Hematopoietic multipotent progenitor cell treated with erythropoietin and hydrocortisone succinate and interleukin-3 and kit ligand, for 6 days (in vitro differentiated cells): Measurements from ENCODE around the gene WDR1.

ENCODE experiments used
- DNase-seq: peaks from one replicate; pipeline ENCODE4 v3.0.0-alpha.2; 2015

WDR1 gene

DNA sequence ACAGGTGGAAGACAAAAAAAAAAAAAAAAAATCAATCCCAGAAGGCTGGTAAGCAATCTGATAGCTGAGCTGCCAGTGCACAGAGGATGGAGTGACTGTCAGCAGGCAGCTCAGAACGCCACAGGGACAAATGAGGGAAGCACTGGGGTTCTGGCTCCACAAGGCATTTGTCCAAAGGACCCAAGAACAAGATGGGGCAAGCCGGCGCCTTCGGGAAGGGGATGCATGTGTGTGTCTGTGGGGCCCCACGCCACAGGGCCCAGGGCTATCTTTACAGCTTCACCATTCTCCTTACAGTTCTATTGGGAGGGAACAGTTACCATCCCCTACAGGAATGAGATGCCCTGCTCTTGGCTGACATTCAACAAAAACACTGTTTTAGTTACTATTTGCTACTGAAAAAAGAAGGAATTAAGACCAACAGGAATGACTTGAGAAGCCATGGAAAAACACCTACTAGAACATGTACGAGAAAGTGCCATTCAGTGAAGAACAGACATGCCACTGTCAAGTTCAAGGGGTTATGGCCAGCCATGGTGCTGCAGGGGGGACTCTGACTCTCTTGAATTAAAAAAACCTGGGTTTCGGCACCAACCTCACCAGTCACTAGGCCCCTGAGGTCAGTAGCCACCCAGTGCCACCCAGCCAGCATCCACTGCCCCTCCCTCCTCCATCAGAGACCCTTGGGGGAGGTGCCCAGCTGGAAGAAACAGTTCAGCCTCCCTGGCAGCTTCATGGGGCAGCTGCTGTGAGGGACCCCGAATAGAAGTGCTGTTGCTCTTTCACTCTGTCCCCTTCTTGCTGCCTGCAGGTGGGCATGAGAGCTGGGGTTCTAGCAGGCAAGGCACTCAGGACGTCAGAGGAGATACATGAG, 18.5 kb downstream of the WDR1 start:
- DNase-seq, result no peak

DNA sequence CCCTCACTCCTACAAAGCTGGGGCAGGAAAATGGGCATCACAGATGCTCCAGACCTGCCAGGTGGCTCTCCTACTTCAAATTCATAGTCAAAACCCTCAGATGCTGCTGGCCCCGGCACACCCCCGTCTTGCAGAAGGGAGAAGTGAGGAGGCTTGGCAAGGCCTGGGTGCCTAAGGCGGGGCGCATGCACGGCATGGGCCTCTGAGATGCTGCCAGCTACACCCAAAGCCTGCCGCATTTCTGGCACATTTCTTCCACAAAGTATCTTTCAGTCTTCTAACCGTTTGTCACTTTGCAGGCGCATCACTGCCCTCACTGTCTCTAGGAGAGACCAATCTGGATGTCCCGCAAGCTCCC, 19.6 kb downstream of the WDR1 start:
- no peak for DNase-seq

DNA sequence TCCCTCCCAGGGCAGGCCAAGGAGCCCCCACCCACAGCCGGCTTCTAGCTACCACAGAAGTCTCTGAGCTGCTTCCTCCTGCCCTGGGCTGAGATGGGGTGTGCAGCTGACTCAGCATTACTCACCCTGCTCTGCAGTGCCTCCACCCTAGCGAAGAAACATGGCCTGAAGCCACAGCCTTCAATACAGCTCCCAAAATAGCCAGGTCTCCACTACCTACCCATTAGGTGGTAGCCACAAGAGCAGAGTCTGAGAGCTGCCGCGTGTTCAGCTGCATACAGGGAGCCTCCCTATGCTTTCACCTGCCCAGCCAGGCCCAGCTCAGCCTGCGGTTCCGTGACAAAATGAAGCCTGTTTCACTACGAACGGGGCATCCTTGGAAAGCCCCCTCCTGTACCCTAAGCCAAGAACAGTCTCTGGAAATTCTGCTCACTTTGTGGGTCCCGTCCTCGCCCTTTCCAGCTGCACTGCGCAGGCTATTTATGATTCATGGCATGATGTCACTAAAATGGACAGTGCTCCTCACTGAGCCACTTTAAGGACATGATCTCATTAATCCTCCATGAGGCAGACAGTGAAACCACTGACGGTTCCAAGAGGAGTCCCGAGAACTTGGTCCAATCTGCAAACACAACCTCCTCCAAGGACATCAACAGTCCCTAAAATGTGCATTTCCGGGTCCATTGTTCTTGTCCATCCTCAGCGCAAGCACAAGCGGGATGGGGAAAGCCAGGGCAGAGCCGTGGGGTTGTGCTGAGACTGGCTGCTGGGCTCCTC, 20.2 kb downstream of the WDR1 start:
- DNase-seq, result peak; percentile 93

DNA sequence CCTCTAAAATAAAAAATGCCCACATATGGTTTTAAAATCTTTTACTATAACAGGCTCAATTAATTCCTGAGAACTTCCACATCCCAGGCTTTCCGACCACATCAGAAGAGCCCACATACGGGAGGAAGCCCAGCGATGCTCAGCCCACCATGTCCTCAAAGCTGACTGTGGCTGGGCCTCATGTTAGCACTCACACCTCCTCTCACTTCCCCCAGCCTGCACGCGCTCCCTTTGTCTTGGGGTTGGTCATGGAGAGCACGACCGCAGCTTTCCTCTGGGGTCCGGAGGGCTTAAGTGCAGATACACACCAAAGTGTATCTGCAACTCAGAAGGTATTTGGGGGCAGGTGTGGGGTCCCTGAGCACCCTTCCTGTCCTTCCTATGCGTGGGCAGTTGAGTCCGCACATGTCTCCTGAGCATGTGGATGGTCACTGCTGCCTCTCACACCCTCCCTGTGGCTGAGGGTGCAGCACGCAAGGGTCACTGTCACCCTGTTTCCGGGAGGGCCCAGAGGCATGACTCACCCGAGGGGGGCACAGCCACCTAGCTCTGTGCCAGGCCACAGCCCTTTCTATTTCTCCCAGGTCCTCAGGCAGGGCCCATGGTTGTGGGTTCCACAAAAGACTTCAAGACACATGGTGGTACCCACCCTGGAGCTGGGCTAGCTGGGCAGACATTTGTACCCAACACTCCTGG, 21.2 kb downstream of the WDR1 start:
- DNase-seq, result peak; percentile 32

DNA sequence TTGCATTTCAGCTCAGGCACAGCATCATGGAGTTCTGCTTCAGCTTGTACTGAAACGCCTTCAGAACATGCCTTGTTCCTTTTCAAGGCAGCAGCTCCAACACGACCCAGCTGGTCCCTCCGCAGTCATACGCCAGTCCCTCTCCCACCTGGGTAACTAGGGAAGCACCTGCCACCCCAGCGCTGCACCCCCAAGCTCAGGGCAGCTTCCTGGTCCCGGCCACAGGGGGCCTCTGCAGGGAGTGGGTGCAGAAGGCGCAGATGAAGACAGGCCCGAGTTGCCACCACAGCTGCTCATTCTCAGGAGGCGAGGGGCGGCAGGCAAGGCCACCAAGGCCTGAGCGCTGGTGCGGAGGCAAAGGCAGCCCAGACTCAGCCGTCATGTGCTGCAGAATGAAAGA, 21.8 kb downstream of the WDR1 start:
- no peak for DNase-seq

DNA sequence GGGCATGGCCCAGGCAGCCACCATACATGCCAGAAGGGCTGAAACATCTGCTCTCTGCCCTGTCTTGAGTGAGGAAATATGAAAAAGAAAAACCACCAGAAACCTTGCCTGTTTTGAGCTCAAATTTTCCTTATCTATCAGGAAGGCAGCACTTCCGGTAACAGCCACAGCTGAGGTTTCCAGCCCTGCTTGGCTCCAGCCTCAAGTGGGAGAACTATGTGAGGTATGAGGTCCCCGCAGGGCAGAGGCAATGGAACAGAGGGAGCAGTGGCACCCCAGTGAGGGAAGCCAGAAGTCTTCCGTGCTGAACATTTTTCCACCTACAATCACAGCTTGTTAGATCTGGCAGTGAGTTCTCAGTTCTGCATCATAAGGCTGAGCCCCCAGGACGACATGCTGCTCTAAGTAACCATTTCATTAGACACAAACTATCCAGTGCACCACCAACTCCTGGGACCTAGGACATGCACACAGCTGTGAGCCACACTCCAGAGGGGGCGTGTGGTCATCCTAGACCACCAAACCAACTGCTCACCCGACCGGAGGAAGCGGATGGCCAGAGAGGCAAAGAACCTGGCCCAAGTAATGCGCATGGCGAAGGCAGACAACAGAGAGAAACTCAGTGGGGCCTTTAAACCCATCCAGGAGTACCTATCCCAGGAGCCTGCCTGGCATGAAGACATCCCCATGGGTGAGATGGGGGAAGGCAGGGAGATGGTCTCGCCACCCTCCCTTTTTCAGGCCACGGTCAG, 22.6 kb downstream of the WDR1 start:
- peak; percentile 92 for DNase-seq

DNA sequence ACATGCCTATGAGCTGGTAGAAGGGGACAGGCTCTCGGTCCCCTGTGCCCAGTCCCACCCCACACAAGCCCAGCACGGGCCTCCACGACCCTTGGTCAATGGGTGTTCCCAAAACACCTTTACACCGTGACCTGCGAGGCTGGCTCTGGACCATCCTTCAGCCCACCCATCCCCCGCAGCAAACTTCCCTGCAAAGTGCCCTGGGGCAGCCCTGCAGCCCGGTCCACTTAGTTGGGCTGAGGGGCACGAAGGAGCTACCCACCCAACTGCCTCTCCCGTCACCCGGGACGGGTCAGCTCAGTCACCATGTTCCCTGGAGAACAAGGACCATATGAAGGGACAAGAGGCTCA, 23.4 kb downstream of the WDR1 start:
- DNase-seq, result no peak

DNA sequence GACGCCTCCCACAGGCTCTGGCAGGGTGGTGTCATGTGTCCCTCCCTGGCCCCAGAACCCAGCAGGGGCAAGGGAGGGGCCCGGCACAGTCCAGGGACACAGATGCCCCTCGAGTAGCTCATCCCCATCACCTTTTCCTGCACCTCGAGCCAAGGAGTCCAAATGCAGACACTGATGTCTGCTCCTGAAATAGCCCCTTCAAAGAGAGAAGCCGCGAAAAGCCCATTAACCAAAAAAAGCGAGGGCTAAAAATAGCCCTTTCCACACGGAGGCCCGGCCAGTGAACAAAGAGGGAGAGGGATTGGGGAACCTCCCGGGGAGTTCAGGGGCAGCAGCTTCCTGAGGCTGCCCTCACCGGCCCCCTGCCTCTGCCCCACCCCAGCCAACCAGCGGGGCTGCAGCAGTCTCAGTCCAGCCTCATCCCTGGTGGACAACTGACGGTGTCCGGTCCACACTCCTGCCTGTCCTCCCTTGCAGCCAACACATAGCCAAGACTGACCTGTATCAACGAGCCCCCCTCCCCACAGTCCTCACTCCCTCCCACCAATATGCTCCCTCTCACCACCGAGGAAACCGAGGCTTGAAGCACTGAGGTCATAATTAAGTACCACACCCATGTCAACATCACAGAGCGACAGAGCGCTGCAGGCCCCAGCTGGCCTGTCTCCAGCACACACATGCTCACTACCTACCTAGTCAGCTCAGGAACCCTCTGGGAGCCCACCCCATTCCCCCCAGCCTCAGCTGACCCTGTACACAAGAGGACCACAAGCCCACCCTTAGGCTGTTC, 23.9 kb downstream of the WDR1 start:
- peak; percentile 64 for DNase-seq

DNA sequence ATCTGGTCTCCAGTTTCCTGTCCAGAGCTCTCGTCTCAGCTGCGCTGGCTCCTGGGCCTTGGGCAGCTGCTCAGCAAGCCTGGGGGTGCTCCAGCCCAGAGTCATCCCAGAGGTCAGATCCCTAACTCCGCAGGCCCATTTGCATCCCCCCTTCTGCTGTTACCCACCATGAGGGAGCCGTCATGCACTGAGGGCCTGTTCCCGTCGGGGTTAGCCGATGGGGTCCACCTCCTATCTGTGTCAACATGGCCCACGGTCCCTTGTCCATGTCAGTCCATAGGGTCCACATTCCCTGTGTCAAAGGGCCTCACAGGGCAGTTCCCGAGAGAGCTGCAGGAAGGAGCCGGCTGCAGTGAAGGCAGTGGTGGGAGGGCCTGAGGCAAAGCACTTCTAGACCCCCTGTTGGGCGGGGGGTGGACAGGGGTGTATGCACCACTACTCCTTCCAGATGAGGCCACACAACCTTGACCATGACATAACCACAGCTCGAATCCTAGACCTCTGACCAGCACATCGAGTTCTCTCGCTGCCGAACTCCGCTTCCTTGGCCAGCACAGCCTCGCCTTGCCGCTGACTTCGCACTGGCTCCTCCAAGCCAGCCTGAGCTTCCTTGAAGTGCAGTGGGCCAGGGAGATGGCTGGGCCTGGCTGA, 24.9 kb downstream of the WDR1 start:
- DNase-seq, result no peak

DNA sequence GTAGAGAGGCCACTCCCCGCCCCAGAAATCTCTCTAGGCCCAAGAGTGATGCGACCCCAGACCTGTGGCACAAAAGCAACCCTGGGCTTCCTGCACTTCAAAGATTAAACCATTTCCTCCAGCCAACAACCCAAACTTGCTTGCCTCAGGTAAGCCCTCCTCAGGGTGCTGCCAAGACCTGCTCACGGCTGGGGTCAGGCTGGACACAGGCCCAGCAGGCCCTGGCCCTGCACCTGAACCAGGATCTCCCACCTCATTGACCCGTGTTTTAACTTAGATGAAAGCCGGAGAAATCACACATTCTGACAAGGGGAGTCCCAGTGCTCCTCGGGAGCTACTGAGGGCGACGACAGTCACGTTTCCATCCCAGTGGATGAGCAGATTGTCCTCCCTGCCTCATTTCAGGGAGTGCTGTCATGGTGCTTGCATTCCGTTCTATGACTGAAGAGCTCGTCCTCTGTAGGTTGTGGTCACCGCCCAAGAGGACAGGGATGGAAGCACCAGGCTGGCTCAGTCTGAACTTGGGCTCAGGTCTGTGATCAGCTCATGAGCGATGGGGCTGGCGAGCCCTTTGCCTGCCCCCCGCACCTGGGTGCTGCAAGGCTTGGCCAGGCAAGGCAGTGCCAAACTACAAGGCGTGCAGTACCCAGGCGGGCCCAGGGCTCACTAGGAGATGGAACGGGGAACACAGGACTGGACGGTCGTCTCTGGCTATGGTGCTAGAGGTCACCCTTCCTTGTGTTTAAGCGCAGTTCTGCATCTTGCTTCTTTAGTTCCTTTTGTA, 25.9 kb downstream of the WDR1 start:
- no peak for DNase-seq

DNA sequence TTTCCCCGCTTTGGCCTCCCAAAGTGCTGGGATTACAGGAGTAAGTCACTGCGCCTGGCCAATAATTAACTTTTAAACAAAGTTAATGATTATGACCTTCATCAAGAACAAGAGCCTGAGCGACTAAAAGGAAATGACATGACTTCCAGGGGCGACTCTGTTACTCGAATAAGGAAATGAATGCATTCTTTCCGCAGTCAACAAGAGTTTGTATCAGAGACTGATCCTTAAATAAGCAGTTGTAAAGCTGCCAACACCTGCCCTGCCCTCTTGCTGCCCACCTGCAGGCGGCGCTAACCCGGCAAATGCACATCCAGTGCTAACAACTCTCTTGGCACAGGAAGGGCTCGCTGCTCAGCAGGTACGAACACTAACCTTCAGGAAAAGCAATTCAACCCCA, 27.3 kb downstream of the WDR1 start:
- DNase-seq, result peak; percentile 48

DNA sequence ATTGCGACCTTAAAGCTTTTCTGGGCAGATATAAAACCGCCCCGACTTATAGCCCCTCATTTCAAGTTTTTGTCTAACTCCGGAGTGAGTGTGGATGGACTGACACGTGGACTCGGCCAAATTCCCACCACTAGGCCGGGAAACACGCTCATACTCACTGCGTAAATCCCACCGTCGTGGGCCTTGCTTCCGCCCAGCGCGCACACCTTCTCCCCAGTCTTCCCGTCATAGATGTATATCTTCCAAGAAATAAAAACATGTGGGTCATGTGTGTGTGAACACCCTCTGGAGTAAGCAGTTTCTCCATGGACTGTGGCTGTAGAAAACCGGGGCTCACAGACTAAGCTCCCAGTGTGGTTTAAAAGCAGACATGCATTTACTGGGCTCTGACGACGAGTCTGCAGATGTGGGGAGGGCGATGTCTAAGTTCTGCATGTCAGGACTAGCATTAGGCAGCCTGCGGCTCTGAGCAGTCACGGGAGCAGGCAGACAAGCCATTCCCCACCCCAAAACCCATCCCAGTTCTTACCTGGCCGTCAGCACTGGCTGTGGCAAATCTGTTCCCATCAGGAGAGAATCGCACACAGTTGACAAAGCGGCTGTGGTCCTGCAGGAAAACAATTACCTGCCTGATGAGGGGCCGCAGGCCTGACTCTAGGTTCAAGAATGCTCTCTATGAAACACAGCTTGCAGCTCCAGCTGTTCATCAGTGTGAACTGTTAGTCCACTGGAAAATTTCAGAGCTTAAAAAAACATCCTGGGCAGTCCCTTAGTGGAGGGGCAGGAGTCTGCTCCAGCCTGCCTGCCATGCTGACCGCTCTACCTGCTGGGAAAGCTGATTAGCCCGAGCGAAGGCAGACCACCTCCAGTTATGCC, 28.2 kb downstream of the WDR1 start:
- no peak for DNase-seq

DNA sequence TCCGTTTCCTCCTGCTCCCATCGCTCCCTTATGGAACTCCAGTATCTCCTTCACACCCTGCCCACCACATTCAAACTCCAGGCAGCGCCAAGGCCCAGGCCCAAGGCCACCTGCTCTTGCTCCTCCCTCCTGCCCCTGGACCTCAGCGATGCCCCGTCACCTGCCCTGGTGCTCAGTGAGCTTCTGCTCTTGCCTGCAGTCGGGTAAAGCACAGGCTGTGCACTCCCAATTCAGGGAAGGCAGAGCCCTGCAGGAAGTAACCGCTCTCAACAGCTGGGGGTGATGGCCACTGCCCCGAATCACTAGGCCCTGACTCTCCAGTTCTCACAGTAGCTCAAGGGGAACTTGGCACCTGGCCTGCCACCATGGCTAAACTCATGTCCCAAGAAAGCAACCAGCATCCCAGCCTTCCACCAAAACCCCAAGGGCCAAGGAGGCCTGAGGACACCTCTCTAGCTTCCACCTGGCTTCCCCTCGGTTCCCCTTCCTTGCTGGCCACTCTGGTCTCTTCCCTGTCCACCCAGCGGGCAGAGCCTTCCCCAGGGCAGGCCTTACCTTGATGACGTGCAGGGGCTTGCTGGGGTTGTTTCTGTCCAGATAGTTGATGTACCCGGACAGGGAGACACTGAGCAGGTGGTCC, 29.3 kb downstream of the WDR1 start:
- no peak for DNase-seq

DNA sequence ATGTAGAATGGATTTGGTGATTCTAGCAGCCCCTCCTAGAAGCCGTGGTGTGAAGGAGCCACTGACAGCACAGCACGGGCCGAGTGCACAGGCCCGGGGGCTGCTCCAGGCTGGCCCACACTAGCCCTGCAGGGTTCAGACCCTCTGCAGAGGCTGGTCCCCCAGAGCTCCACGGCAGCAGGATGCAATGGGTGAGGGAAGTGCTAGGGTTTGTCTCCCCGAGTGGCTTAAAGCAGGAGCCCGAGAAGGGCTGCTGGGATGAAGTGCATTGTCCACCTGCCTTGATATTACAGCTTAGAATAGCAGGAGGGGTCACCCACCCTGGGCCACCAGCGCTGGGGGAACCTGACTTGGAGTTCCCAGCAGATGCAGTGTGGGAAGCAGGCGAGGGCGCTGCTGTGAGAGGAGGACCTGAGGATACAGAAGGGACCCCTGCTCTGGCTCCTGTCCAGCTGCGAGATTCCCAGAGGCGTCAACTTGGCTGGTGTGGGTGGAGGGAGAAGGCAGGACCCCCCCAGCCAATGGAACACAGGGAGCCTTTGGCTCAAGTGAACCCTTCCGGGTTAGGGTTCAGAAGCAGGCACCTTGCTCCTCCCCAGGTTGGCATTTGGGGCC, 30.0 kb downstream of the WDR1 start:
- no peak for DNase-seq

DNA sequence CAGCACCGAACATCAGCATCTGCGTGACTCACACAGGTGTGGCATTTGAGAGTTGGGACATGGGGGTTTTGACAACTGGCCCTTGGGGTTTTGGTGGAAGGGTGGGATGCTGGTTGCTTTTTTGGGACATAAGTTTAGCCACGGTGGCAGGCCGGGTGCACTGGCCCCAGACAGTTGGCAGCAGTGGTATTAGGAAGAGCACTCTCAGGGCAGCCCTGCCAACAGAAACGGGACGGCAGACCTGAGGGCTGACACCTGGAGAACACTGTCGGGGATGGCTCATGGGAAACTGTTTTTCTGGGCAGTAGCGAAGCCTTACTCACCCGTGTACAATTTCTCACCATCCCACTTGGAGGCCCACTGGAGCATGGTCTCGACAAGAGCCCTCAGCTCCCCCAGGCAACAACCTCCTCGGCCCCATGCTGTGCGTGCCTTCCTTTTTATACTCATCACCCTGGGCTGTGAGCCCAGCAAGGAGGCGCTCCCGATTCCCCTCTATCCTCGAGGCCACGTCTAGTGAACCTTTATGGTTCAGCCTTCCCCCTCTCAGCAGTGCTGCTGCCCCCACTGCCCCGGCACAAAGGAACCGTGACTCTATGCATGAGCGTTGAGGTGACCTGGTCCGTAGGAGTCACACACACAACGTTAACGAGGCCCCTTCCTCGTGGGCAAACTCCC, 30.6 kb downstream of the WDR1 start:
- DNase-seq, result no peak

DNA sequence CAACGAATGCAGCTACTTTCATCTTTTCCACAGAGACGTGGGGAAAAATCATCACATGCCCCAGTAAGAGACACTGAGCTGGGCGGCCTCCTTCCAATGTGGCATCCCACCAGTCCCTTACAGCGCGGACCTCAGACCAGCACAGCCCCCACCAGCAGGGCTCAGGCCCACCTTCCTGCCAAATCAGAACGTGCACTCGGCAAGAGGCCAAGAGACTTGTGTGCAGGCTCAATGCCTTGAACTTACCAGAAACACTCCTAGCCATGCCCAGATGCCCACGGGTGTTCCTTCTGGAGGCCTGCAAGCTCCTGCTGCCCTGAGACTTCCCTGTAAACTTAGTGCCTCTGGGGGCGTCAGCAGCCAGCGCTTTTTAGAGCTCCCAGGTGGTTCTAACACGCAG, 31.2 kb downstream of the WDR1 start:
- no peak for DNase-seq

DNA sequence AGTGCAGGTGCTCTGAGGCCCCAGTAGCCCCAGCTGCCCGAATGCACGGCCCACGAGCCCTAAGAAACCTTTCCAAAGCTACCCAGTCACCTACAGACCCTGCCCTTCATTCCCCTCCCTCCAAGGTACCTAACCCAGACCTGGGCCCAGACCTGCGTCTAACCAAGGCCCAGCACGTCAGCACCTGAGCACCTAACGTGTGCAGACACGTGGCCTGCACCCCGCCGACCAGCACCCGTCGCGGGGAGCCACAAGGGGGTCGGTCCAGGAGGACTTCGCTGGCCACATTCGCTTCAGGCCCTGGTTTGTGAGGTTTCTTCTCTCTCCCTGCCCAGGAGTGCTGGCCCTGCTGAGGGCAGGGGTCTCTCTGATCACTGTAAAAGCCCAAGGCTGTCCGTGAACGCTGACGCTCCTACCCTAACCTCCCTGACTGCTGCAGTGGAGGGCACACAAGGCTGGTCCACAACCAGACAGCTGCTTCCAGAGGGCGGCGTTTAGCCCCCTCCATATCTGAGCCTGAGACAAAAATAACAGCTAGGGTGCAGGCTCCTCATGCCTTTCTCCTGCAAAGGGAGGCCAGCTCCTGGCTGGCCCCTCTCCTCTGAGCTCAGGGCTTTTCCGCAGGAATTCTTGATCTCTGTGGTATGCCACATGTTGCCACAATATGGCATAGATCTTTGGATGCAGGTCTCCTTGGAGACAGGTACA, 31.8 kb downstream of the WDR1 start:
- no peak for DNase-seq
